NCI-H510A (cell line): ENCODE data around the gene CRYBB1.

Experiments
- DNase-seq: peaks from one replicate; lab custom pipeline; 2025; lab: John Stamatoyannopoulos, UW

The CRYBB1 gene

GRCh38 chr22:26552466-26552865 is 65.4 kb downstream of the CRYBB1 start:
- DNase-seq = no peak

DNA sequence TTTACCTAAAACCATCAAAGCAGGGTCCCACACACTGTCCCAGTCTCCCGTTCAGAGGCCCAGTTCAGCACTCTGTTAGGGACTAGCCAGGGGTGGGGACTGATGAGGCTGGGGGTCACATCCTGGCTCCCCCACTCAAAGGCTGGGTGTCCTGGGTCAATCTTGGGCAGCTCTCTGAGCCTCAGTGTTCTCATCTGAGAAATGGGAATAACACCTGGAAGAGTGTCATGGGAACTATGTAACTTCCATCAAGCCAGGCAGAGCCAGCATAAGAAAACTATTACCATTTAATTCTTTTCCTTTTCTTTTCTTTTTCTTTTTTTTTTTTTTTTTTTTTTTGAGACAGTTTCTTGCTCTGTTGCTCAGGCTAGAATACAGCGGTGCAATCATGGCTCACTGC is 66.3 kb downstream of the CRYBB1 start:
- DNase-seq = no peak

GRCh38 chr22:26550498-26551033 is 67.3 kb downstream of the CRYBB1 start:
- DNase-seq = no peak

DNA sequence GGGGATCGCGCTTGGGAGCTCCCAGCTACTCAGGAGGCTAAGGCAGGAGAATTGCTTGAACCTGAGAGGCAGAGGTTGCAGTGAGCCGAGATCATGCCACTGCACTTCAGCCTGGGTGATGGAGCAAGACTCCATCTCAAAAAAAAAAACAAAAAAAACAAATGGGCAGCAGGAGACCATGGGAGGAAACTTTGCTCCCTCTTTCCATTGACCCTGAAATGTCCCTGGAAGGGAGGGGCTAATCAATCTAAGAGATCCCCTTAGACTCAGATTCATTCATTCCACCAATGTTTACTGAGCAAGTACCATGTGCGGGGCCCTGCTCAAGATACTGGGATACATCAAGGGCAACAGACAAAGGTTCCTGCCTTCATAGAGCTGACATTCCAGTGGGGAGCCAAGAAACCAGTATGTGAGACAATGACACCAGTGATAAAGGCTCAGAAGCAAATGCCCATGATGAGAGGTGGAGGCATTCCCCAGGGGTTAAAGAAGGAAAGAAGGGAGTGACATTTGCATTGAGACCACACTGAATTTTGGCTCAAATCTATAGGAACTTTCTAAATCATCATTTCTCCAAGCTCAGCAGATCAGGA is 67.8 kb downstream of the CRYBB1 start:
- no peak for DNase-seq
